Measurements from ENCODE around the gene VWA2.

The VWA2 gene

DNA sequence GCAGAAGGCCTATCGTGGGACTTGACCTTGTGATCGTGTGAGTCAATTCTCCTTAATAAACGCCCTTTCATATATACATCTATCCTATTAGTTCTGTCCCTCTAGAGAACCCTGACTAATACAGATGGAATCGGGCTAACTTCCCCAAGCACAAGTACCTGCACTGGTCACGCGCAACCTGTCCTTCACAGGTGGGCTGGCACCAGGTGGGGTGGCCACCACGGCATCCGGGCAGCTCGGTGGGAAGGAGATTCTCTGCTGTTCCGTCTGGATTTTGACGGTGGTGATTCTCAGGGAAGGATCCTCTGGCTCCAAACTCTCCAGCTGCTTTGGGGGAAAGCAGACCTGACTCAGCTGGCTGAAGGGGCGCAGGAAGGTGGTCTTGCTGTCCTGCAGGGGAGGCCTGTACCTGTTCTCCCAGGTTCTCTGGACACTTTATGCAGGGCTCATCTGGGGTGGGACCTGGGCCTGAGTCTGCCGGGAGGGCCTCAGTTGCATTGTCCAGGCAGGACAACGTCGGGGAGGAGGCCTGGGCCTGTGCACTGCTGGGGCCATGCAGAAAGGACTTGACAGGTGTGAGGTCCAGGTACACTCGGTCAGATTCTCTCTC, 61.1 kb downstream of the VWA2 start:
- DNase-seq (ENCODE audit: low spot score): no peak

DNA sequence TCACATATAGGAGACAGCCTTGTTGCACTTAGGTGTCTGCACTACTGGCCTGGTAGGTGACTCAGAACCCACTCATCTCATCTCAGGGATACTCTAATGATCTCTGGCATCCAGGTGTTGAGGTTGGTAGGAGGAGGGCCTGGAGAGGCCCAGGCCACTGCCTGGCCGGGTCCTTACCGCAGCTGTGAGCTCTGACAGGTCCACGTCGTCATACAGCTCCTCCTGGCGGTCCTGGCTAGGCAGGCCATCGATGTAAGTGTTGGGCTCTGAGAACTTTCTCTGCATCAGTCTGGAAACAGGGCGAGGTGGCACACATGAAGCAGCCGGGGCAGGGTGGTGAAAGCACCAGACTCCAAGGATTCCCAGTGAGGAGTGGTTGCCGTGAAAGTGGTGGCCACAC, 62.1 kb downstream of the VWA2 start:
- no peak for DNase-seq (ENCODE audit: low spot score)

DNA sequence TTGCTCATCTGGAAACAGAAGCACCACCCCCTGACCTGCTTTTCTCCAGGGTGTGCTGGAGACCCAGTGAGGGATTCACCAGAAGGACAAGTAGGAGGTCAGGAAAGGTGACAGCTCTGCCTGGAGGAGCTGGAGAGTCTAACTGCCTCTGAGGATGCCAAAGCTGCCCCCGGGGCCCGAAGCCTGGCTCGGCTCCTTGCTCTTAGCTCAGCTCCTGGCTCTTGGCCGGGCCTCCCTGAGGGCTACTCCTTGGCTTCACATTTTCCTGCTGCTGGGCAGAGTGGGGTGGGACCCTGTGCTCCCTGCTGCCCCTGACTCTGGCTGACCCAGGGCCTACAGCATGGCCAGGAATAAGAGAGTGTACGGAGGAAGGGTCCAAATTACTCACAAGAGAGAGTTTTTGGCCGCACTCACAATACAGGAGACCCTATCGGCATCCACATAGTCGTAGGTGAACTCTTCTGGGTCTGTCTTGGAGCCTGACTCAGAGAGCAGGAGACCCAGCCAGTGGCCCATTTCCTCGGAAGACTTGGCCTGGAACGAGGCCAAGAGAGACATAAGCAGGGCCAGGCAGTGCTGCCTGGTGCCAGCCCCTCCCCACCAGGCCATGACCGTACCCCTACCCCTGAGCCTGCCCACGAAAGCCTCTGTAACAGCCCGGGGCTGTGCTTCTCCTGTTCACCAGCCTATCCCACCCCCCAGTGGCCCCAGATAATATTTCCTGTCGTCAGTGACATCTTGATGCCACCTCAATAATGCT, 63.1 kb downstream of the VWA2 start:
- no peak for DNase-seq (ENCODE audit: low spot score)

DNA sequence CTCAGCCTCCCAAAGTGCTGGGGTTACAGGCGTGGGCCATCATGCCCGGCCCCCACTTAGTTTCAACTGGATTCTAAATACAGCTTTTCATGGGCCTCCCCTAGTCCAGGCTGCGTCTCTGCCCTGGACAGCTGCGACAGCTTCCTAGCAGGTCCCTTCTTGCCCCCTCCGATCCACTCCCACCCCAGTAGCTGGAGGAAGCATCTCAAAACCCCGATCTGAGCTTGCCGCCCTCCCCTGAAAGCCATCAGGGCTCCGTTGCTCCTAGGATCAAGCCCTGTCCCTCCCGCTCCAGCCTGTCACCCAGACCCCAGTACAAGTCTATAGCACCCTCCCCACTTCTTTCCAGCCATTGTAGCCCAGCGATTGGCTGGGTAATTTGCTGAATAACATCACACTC, 64.5 kb downstream of the VWA2 start:
- no peak for DNase-seq (ENCODE audit: low spot score)

- DNase-seq (ENCODE audit: low spot score): peak; percentile 68
These were observed 65.0 kb downstream of the VWA2 start for GRCh38 chr10:114304017-114304570.

- no peak for DNase-seq (ENCODE audit: low spot score)
These were observed 65.7 kb downstream of the VWA2 start for GRCh38 chr10:114304571-114305421.

DNA sequence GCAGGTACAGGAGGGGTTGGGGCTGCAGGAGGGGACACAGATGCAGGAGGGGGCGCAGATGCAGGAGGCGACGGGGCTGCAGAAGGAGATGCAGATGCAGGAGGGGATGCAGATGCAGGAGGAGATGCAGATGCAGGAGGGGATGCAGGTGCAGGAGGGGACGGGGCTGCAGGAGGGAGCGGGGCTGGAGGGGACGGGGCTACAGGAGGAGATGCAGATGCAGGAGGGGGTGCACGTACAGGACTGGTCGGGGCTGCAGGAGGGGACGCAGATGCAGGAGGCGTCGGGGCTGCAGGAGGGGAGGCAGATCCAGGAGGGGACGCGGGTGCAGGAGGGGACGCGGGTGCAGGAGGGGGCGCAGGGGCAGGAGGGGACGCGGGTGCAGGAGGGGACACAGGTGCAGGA, 66.5 kb downstream of the VWA2 start:
- DNase-seq (ENCODE audit: low spot score): no peak

DNA sequence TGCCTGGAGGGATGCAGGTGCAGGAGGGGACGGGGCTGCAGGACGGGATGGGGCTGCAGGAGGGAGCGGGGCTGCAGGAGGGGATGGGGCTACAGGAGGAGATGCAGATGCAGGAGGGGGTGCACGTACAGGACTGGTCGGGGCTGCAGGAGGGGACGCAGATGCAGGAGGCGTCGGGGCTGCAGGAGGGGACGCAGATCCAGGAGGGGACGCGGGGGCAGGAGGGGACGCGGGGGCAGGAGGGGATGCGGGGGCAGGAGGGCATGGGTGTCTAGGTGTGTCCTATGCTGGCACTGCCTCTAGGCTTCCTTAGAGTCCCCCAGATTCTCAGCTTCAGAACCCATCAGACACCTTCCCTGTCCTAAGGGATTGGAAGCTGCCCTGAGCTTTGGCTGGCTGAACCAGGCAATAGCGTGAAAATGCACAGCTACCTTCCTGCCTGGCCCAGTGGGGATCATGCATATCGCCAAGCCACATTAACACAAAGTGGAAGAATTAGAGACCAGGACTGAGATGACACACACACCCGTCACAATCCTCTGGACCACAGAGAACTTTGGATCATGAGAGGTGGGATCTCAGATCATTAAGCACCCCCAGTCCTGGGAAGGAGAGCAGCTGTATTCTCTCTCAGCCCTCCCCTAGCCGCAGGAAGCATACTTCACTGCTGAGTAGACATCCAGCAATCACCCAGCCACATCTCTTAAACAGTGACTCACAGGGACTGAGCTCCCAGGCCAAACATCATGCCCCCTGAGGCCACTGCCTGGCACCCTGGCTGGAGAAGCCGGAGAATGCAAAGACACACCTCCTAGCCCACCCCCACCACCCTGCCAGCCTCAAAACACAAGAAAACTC, 67.3 kb downstream of the VWA2 start:
- DNase-seq (ENCODE audit: low spot score): peak; percentile 71

DNA sequence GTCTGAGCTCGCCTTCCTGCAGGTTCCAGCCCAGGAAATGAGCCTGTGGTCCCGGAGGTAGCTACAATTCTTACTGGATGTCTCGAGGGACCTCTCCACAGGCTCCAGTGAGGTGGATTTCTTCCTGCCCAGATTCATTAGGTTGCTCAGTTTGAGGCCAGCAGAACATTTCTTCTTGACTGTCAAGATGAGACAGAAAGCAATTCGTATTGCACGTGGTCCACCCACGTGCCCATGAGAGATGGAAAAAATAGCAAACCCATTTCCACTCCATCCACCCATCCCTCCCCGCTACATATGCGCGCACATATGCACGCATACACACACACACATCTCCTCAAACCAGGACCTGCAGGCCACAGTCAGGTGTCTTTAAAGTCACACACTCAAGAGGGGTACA, 68.7 kb downstream of the VWA2 start:
- no peak for DNase-seq (ENCODE audit: low spot score)

DNA sequence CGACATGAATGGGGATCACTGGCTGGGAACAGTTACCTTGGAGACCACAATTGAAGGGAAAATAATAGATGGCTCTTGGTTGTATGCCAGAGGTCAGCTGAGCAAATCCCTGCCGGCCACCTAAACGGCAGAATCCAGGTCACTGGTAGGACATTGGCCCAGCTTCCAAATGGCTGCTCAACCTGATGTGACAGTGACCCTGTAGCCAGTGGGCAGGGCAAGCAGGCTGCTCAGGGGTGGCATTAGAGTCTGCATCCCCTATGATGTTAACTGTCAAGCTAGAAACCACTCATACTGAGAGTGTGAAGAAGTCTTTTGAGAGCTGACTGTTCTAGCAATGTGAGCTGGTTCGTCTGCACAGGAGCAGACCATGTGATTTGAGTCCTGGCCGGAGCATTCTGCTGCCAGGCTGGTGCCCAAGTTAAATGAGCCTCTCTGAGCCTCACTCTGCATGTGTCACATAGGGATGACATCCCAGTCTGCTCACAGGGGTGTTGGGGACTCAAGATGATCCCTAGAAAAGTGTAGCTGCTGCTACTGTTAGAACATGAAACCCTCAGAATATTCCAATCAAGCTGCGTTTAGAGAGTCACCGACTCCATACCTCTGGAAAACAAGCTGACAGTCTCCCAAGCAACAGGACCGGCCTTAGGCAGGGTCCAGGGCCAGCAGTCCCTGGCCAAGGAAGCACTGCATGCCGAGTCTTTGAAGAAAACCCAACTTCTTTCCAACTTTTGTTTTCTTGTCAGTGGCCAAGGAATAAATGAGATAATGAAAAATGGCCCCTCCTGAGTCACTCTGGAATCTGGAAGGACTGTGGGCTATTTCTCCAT, 69.7 kb downstream of the VWA2 start:
- no peak for DNase-seq (ENCODE audit: low spot score)

DNA sequence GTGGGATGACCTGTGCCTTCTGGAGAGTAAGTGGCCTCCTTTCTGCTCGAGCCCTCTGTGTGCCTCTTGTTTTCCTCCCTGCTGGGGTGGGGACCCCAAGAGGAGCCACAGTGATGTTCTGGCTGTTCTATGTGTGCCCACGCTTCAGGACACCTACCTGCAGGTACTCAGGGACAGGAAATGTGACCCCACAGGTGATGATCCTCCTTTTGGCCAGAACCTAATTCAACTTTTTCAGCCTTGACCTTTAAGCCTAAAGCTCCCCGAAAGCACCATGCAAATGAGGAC, 70.3 kb downstream of the VWA2 start:
- DNase-seq (ENCODE audit: low spot score): no peak

- no peak for DNase-seq (ENCODE audit: low spot score)
These were observed 71.3 kb downstream of the VWA2 start for GRCh38 chr10:114310346-114310745.

- DNase-seq (ENCODE audit: low spot score): no peak
These were observed 72.0 kb downstream of the VWA2 start for GRCh38 chr10:114311023-114311422.

DNA sequence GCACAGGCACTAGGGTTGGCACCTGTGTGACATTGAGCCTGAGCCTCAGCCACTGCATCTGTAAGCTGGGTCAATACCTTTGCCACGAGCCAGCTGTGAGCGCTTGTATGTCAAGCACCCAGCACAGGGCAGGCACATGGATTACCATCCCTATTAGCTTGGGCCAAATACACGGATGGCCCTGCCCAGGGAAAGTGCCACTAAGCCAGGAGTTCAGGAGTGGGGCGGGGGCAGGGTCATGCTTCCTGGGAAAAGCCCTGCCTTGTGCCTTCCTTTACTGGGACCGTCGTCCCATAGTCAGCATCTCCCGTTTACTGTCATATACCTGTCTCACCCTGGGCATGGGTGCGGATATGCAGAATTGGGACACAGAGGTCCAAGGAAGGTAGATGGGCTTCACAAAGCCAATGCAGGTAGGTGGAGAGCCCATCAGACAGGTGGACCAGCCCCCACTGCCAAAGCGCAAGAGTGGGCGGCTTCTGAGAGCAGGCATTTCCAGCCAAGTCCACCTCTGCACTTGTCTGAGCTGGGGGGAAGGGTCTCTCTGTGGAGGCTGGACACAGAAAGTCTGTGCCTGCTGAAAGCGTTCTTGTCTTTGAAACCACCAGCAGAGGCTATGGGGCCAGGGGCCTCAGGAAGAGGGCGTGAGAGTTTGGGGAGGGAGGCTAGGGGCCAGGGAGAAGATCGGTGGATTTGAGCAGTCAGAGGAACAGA, 72.6 kb downstream of the VWA2 start:
- no peak for DNase-seq (ENCODE audit: low spot score)

GRCh38 chr10:114313139-114313538, 74.1 kb downstream of the VWA2 start:
- DNase-seq (ENCODE audit: low spot score): no peak

- no peak for DNase-seq (ENCODE audit: low spot score)
These were observed 74.8 kb downstream of the VWA2 start for GRCh38 chr10:114313866-114314265.

DNA sequence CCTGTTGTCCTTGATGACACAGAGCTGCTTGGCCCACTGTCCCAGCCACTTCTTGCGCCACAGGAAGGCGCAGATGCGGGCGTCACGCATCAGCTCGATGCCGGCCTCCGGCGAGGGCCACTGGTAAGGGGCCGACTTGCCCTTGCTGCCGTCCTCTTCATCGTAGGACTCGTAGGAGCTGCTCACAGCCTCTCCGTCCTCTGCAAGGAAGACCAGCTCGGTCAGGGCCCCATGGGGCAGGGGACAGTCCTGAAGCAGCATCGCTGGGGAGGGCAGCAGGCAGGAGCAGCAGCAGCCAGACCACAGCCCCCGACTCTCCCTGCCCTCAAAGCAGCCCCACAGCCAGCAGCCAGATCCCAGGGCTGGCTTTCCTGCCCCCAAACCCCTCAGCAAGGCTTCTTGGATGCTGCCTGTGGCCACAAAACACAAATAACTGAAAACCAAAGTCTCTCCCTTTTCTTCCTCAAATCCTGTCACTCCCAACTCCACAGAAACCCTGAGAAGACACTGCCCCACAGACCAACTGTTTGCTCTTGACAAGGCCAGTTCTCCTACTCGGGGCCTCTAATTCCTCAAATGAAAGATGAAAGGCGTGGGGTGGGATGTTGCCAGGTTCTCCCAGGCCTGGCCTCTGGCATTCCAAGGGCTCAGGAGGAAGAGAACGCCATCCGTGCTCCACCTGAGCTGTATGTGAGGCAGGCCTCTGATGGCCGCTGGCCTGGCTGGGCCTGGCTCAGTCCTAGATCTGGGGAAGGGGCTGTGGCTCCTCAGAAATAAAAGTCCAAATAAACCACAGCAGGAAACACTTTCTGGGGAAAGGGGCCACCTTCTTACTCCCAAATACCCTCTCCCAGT, 76.7 kb downstream of the VWA2 start:
- DNase-seq (ENCODE audit: low spot score): no peak

GRCh38 chr10:114316744-114317143, 77.7 kb downstream of the VWA2 start:
- no peak for DNase-seq (ENCODE audit: low spot score)

All from RKO (cell line).